GM10847 (cell line): Measurements from ENCODE around the gene FAM111B.
A peak's percentile ranks its signal among the peaks of the same experiment; 100 is the strongest.

Experiments used
- POLR2A ChIP-seq: IDR thresholded peaks from 2 replicates; pipeline ENCODE4 v1.6.1; 2011; ENCODE audit not compliant: insufficient read length; ENCODE audit errors: extremely low read depth

The FAM111B gene

GRCh38 chr11:59158206-59159068 is 51.4 kb downstream of the FAM111B start:
- no peak for TF ChIP-seq POLR2A

GRCh38 chr11:59164028-59164427 is 57.0 kb downstream of the FAM111B start:
- TF ChIP-seq POLR2A = no peak

DNA sequence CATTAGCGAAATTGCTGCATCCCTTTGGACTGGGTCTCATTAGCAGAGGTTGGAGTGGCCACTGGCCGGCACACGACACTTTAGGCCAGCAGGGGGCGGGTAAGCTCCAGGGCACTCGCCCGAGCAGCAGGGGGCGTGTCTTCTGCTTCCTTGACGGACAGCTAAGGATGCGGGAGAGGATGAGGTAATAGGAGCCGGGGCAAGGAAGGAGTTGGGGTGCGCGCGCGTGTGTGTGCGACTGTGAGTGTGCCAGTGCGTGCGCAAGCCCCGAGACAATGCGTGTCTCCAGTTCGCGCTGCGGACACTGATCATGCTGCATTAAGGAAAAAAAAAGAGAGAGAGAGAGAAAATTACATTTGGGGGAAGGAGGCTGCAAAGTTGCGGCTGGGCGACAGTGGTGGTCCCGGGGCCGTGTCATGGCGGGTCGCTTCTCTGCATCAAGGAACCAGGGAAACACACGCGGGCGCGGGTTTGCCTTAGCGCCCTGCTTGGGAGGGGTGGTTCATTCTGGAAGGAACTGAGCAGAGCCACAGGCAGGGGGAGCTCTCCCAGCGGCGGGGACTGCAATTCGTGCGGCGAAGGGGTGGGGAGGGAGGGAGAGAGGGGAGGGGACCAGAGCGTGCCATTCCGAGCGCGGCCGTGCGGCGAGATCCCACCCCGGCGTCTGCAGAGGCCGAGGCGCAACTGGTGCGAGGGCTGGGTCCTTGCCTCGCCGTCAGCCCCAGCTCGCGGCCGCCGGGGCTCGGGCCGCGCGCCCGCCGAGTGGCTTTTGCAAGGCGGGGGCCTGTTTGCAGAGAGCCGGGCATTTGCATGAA is 64.7 kb downstream of the FAM111B start, which contains the start of gene DTX4:
DTX4 (plus strand) TSS at position 625 of the 815 bp plus-strand sequence. CDS start 464 bp downstream, outside the sequence.
- TF ChIP-seq POLR2A = no peak

DNA sequence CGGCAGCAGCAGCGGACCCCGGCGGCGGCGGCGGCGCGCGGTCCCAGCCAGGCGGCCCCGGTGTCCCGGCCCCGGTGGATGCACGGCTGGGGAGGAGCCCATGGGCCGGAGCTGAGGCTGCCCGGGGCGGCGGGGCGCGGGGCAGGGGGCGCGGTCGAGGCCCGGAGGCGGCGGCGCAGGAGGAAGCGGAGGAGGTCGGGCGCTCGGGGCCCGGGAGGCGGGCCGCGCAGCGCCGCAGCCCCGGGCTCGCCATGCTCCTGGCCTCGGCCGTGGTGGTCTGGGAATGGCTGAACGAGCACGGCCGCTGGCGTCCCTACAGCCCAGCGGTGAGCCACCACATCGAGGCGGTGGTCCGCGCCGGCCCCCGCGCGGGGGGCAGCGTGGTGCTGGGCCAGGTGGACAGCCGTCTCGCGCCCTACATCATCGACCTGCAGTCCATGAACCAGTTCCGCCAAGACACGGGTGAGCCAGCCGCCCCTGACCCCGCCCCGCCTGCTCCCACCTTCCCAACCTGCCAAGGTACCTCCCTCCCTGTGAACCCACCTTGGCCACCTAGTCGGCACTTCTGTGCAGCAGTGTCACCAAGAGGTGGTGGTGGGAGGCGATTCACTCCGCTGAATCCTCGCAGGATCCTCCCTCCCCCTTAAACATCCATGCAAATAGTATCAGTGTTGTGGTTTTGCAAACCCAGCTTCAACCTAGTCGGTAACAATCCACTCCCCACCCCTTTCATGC is 65.5 kb downstream of the FAM111B start:
- peak; percentile 21 for TF ChIP-seq POLR2A

DNA sequence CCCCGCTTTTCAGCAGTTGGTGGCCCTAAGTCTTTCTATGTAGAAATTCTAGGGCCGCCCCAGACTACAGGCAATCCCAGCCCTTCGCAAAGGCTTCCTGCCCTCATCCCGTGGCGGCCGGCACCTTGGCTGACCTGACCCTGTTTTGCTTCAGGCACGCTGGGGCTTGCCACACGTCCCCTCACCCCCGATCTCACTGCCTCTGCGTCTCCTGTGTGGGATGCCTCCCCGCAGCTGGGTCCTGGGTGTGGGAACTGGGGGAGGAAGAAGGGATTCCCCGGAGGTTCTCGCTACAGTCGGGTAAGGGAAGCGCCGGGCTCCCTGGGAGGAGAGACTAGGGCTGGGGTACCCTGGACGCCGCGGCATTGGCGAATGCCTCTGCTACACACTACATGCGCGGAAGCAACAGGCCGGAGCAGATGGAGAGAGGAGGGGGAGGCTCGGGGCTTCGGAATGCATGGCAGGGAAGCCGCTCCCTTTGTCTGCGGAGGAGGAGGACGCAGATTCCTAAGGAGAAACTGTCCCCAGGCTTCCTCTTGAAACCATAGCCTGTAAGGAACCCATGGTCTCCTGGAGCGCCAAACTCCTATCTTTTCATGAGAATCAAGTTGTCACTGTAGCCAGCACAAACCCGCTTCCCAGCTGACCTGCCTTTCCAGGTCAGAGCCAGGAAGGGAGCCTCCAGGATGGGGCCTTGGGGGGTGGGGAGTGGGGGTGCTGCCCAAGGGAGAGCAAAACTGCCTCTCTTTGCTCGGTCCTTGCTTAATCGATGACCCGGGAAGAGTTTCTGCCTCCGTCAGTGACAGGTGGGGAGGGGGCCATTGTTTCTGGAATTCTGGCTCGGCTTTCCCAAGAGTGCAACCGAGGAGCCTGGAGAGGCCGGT is 66.3 kb downstream of the FAM111B start:
- TF ChIP-seq POLR2A = peak; percentile 5

- TF ChIP-seq POLR2A = no peak
Measured at GRCh38 chr11:59173964-59174663, 67.1 kb downstream of the FAM111B start.

DNA sequence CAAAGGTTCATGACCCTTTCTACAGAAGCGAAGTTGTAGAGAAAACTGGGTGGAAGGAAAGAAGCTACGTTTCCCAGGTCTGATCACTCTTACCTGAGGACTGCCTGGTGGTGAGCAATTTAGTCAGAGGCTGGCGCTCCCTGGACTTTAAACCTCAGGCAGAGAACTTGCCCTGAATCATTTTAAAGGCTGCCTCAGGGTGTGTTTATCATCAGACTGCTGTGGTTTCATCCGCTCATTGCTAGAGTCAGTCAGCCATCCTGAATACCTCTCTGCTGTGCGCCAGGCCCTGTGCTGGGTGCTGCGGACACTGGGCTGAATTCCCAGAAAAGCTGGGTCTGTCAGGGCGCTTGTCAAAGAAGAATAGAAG is 67.6 kb downstream of the FAM111B start:
- TF ChIP-seq POLR2A = no peak

GRCh38 chr11:59175091-59175501 is 68.1 kb downstream of the FAM111B start:
- TF ChIP-seq POLR2A = no peak

GRCh38 chr11:59176330-59176729 is 69.3 kb downstream of the FAM111B start:
- TF ChIP-seq POLR2A = no peak
